NCI-H2196 treated with DMSO at 0.1 percent for 48 hours (cell line): Measurements from ENCODE around the gene ESPNL.

ENCODE experiments used
- DNase-seq: peaks from one replicate; lab custom pipeline; 2025; ENCODE audit not compliant: unreplicated experiment; lab: John Stamatoyannopoulos, UW

Gene ESPNL

DNA sequence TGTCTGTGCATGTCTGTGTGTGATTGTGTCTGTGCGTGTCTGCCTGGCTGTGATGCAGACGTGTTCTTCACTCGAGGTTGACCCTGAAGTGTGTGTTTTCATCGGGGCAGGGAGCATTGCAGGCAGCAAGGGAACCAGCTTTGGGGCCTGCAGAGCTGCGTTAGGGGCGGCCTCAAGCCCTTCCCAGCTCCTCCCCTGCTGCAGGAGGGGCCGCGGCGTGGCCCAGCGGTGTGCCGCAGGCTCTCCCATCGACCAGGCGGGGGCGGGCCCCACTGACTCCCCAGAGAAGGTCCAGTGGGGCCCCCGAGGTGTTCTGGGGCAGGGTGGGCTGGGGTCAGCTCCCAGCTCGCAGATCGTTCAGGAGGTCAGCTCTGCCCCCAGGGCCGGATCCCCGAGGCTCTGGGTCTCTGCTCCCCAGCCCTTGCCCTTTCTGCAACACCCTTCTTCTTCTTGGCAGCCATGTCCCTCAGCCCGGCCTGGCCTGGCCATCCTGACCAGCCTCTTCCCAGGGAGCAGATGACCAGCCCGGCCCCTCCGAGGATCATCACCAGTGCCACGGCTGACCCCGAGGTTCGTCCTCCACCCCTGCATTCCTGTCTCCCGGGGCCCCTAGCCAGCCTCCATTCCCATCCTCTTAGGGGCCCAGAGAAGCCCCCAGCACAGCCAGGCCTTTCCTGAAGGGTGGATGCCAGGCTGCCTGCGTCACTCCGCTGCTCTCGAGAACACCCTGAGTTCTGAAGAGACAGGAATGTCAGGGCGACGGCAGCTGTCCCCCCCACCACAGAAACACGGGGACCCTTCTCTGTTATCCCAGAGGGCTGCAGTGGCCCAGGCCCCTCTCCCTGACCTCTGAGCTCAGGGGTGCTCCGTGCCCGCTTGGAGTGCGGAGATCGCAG, 27.3 kb downstream of the ESPNL start:
- DNase-seq: no peak

DNA sequence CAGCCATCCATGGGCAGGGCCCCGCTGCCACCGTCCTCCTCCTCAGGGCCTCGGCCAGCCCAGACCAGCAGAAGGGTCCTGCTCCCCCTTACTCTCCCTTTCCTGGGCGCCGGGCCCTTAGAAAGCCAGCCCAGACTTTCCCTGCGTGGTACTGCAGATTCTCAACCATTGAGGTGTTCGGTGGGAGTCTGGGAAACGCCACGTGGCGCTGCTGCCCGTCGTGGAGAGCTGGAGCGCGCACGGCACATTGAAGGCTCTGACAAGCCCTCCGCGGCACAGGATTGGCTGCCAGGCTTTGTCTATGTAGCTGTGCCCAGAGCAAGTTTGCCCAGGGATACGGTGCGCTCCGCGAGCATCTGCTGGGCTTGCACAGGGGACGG, 27.9 kb downstream of the ESPNL start:
- no peak for DNase-seq

DNA sequence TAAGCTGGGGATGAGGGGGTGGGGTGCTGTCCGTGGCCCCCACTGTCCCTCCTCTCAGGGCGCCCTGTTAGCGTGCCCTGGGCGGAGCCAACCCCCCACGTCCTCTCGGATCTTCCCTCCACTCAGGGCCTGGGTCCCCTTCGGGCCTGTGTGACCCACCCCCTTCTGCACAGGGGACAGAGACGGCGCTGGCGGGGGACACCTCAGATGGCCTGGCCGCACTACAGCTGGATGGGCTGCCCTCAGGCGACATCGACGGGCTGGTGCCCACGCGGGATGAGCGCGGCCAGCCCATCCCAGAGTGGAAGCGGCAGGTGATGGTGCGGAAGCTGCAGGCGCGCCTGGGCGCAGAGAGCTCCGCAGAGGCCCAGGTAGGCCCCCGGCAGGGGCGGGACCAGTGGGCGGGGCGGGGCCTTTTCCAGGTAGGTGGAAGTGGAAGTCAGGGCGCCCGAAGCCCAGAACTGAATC, 28.4 kb downstream of the ESPNL start:
- DNase-seq: no peak

DNA sequence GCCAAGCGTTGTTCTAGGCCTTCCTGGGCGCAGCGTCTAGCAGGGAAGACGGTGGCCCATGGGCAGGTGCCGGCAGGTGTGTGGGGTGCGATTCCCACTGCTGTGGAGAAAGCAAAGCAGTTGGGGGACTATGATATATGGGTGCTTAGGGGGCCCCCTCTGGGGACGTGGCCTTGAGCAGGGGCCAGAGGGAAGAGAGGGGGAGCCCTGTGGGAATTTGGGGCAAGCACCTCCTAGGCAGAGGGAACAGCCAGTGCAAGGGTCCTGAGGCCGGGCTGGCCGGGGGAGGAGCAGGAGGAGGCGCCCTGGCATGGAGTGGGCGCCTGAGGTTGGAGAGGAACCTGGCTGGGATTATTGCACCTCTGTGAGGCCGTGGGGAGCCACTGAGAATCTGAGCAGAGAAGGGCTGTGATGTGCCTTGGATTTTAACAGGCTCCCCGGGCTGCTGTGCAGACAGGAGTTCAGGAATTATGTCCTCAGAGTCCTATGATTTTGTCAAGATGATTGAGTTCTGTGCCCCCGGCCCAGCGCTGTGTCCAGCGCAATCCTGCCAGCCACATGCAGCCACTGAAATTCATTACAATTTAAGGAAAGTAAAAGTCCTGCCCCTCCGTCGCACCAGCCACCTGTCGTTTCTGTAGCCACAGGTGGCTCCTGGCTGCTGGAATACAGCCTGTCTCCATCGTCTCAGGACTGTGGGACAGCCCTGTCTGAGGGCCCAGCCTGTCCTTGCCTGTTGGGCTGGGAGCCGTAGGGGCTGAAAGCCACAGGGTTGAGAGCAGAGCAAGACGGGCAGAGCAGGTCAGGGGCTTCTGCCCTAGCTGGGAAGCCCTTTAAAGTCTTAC, 29.2 kb downstream of the ESPNL start:
- DNase-seq: no peak

DNA sequence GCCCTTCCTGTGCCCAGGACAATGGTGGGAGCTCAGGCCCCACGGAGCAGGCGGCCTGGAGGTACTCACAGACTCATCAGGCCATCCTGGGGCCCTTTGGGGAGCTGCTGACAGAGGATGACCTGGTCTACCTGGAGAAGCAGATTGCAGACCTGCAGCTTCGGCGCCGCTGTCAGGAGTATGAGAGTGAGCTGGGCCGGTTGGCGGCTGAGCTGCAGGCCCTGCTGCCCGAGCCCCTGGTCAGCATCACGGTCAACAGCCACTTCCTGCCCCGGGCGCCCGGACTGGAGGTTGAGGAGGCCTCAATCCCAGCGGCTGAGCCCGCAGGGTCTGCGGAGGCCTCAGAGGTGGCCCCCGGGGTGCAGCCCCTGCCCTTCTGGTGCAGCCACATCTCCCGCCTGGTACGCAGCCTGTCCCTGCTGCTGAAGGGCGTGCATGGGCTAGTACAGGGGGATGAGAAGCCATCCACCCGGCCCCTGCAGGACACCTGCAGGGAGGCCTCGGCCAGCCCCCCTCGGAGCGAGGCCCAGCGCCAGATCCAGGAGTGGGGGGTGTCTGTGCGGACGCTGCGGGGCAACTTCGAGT, 30.1 kb downstream of the ESPNL start:
- DNase-seq: no peak

DNA sequence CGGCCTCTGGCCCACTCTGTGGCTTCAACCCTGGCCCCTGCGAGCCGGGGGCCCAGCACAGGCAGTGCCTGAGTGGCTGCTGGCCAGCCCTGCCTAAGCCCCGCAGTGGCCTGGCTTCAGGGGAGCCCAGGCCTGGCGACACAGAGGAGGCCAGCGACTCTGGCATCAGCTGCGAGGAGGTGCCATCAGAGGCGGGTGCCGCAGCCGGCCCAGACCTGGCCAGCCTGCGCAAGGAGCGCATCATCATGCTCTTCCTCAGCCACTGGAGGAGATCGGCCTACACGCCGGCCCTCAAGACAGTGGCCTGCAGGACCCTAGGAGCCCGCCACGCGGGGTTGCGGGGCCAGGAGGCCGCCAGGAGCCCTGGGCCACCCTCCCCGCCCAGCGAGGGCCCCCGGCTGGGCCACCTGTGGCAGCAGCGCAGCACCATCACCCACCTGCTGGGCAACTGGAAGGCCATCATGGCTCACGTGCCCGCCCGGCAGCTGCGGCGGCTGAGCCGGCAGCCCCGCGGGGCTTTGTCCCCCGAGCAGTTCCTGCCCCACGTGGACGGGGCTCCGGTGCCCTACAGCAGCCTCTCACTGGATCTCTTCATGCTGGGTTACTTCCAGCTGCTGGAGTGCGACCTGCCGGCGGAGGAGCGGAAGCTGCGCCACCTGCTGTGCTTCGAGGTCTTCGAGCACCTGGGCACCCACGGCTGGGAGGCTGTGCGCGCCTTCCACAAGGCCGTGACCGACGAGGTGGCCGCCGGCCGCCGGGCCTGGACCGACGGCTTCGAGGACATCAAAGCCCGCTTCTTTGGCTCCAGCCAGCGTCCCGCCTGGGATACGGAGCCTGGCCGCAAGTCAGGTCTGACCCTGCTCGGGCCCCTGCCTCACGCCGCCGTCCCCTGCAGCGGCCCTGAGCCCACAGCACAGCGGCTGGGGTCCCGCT, 30.8 kb downstream of the ESPNL start:
- DNase-seq: no peak

DNA sequence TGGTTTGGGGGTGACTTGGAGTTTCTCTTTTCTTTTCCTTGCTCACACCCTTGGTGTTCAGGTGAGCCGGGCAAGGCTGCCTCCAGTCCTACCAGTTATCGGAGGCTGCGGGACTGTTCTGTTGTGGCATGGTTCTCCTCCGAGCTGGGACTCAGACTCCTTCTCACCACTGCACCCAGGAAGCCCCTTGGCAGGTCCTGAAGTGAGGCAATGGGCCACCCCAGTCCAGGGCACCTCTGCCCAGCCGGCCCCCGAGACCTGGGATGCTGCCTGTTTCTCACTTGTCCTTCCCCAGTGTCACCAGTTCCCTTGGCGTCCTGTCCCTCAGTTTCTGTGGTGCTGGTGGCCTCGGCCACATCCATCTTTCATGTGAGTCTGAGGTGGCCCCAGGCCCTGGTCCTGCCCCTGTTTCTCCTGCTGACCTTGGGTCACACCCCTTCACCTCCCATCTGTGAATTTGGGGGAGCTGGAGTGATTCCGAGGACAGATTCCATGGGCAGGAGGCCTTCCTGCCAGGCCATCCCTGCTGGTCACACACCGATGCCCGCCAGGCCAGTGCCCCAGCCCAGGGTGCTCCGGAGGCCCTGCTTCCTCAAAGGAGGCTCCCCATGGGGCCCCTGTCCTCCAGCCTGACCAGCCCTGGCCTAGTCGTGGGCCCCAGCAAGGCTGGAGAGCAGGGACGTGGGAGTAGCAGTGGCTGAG, 31.8 kb downstream of the ESPNL start:
- DNase-seq: no peak

DNA sequence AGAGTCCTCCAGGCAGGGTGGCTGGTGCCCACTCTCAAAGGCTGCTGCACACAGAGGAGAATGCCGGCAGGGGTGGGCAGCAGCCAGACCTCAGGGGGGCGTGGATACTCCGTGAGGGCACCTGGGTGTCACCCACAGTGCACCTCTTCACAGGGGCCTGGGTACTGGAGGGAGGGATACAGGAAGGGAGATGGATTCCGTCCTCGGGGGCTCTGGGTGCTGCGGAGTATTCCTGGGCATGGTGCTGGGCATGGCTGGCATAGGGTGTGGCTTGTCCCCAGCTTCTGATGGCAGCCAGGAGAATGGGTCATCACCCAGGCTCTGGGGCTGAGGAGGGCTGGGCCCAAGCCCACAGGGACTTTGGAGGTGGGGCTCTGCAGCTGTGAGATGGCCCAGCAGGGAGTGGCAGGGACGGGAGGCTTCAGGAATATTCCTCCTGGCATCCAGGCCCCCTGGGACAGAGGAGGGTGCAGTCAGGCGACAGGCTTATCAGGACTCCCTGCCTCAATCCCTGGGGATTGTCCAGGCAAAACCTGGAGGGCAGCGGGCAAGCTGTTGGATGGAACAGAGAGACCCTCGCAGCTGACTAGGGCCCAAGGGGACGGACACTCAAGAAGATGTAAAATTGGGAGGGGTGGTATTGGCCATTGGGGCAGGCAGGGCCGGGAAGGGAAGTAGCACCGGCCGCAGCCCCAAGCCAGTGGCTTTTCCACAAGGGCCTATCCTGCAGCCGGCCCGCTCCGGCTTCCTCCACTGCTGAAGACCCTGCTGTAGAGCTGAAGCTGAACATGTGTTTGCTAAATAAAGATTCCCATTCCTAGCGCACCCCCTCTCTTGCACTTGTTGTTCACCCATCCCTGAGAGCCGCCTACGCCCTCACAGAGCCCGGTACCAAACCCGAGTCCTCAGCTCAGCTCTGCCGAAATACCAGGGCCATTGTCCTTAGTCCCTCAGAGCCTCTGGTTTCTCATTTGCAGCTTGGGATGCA, 32.6 kb downstream of the ESPNL start:
- no peak for DNase-seq

DNA sequence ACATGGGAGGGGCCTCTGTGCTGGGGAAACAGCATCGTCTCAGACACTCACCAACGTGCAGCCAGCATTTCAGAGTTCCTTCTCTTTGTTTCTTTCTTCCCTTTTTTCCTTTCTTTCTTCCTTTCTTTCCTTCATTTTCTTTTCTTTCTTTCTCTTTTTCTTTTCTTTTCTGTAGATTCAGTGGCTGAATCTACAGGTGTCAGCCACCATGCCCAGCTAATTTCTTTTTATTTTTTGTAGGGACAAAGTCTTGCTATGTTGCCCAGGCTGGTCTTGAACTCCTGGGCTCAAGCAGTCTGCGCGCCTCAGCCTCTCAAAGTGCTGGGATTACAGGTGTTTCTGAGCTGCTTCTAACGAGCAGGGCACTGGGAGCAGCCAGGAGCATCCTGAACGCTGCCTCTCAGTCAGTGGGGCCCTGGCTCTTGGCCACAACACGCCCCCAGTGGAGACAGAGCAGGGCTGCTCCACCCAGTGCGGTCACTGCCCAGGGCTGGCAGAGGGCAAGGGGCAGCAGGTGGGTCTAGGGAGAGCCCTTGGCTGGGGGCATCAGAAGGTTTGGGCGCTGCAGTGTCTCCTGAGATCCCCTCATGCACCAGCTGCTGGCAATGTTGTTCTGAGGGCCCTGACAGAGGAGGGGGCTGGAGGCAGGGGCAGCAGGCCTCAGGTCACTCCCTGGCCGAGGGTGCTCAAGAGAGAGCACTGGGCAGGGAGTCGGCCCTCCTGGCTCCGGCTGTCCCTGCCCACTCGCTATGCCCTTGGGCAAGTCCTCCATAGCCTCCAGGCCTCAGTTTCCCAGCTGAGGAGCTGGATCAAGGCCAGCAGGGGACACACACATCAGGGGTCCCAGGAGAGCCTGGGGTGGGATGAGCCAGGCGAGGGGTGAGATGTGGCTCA, 33.6 kb downstream of the ESPNL start:
- DNase-seq: no peak

DNA sequence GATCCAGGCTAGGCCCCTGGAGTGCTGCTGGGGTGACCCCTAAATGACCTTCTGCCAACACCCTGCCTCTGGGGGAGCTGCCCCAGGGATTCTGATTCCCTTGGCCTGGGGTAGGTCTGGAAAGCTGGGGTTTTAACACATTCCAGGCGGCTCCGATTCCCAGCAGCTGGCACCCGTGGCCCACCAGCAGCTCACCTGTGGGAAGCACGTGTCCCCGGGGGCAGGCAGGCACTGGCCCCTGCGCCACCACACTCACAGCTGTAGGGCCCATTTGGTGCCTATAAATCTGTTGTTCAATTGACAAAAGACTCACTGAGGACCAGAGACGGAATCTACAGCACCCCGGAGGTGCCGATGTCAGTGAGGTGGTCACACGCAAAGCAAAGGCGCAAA, 34.2 kb downstream of the ESPNL start:
- no peak for DNase-seq

DNA sequence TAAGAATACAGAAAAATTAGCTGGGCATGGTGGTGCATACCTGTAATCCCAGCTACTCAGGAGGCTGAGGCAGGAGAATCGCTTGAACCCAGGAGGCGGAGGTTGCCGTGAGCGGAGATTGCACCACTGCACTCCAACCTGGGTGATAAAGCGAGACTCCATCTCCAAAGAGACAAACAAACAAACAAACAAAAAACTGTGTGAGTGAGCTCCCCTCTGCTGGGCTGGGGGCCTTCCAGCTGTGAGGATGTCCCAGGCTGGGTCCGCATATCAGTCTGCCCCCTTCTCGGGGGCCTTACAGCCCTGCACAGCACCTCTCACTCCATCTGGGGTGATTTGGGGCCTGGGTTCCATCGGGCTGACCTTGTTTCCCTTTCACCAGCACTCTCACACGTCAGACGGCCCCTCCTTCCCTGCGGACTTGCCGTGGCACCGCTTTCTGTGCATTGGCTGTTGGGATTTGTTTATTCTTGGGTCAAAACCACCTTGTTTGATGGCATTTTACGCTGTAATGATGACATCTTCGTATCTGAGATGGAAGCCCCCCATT, 35.5 kb downstream of the ESPNL start:
- no peak for DNase-seq

DNA sequence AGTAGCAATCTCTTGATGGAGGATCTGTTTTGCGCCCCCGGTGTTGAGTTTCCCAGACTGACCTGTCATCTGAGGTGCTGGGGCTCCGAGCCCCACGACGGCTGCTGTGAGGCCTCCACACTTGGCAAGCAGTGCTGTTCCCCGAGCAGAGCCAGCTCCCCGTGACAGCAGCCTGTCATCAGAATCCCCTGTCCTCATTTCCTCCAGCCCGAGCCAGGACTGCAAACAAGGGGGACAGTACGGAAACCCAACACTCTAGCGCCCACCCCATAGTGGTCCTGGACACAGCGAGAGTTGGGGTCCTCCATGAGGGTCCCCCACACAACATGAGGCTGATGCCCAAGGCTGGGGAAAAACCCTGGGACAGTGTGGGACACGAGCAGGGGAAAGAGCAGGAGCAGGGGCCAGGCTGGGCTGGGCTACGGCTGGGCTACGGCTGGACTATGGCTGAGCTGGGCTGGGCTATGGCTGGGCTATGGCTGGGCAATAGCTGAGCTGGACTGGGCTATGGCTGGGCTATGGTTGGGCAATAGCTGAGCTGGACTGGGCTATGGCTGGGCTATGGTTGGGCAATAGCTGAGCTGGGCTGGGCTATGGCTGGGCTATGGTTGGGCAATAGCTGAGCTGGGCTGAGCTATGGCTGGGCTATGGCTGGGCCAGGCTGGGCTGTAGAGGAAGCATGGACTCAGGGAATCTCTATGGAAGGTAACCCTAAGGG, 36.8 kb downstream of the ESPNL start:
- DNase-seq: no peak

DNA sequence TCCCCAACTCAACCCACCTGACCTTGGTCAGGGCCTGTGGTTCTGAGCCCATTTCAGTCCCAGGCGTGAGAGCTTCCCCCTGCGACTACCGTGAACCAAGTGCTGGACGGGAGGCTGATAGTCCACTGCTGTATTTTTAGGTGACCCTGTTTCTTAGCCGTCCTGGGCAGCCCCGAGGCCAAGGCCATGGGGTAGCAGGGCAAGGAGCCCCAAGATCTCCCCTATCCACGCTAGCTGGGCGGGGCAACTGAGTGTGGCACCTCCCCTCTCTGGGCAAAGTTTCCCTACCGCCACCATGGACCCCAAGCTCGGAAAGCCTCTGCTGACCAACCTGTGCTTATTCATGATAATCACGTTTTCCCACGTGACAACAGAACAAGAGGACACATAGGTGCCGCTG, 37.7 kb downstream of the ESPNL start:
- no peak for DNase-seq

DNA sequence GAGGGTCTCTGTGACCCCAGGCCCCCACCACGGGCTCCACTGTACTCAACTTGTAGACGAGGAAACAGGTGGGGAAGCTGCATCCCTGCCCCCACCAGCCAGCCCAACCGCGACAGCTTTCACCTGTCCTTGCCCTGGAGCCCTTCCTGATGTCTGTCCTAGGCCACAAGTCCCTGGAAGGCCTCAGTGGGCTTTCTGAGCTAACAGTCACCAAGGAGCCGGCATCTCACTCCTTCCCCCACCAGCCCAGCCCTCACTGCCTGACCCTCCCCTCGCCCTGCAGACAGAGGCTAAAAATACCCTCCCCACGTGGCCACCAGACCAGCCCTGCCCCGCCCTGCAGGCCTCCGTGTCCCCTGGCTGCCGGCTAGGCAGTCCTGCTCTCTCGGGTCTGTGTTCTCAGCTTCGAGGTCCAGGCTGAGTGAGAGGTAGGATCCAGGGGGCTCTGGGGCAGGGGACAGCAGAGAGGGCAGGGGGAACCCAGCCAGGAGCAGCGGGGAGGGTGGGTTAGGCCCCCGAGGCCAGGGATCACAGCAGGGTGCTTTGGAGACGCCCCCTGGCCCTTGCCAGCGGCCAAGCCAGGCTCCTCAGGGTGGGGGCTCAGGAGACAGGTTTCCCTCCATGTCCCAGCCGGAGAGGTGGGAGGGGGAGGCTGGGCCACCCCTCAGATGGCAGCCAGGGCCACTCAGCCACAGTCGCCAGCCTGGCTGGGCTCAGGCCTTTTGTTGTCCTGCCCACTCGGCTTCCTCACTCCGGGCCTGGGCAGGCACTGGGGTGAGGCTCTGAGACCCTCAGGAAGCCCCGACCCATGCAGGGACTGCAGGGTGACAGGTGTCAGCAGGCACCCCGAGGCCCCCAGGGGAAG, 38.4 kb downstream of the ESPNL start, which contains the start of gene KLHL30:
KLHL30 (plus strand) TSS at position 338 of the 865 bp plus-strand sequence. CDS start 2,087 bp downstream, outside the sequence.
- no peak for DNase-seq

DNA sequence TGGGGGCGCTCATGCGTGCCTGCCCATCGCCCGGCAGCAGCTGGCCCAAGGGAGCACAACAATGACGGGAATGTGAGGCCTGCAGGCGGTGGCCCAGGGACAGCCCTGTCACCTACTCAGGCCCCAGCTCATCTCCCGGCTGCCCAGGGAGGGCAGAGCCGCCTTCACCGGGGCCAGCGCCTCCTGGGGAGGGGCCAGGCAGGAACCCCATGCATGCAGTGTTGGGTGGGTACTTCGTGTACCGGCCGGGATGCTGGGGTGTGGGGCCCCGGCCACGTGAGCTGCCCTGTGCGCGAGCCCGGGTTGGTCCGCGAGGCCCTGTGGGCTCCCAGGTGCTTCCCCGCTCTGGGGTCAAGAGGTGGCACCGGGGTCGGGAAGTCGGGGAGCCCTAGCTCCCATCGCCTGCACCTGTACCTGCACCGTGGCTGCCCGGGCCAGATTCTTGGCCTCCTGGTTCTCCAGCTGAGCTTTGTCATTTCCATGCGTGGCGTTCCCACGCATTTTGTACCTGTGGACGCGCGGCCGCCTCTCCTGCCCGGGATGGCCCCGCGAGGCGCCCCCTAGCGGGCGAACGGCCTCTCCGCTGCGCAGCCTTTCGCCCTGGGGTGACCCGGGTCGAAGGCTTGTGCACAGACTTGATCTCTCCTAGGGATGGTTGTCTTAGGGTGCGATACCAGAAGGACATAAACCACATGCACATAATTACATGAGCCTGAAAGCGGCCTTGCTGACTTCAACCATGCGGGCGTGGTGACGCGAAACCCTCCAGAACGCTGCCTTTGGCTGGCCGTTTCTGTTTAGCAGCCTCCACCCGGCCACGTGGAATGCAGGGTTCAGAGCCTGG, 39.3 kb downstream of the ESPNL start:
- no peak for DNase-seq
